Prostate gland (tissue), 2 donors: ENCODE data around the gene ABLIM1. TPM values are rescaled to one million over a fixed set of nuclear protein-coding genes. Genes with fewer than 3 reads are reported as not detected.

ENCODE experiments used
- DNase-seq: peaks from one replicate; pipeline ENCODE4 v3.0.0-alpha.2; 2019; ENCODE audit warnings: low spot score
- H3K27ac ChIP-seq, 2 donors: fragments of 200-600 bp; sonication (generic); 2 replicates each; pipeline ENCODE4 v1.5.1; 2017 to 2019
- H3K27me3 ChIP-seq: fragments of 200-600 bp; sonication (generic); replicated peaks from 2 replicates; pipeline ENCODE4 v1.5.1; 2019; ENCODE audit not compliant: insufficient read depth
- H3K36me3 ChIP-seq, 2 donors: fragments of 200-600 bp; sonication (generic); 1 replicate in 1 of 2; 2 replicates in 1 of 2; pipeline versions ENCODE4 v1.5.1 to v1.8.1; 2017 to 2019
- H3K4me1 ChIP-seq: fragments of 200-600 bp; sonication (generic); replicated peaks from 2 replicates; pipeline ENCODE4 v1.5.1; 2019
- H3K4me3 ChIP-seq, 2 donors: fragments of 200-600 bp; sonication (generic); 2 replicates each; pipeline ENCODE4 v1.5.1; 2017 to 2019
- H3K9me3 ChIP-seq: fragments of 200-600 bp; sonication (generic); 2 replicates; pipeline ENCODE4 v1.5.1; 2017
- CTCF ChIP-seq, 4 experiments: fragments of 200-600 bp in 2 of 4; fragments of 450-650 bp in 2 of 4; sonication (generic) in 2 of 4; IDR thresholded peaks; 1 replicate in 3 of 4; 2 replicates in 1 of 4; pipeline ENCODE4 v1.5.1; 2016 to 2019; ENCODE audit warnings: antibody characterized with exemption in 4 of 4, mild to moderate bottlenecking in 2 of 4, moderate library complexity in 2 of 4
- POLR2A ChIP-seq: fragments of 450-650 bp; IDR thresholded peaks from one replicate; pipeline ENCODE4 v1.6.1; 2016; ENCODE audit warnings: antibody characterized with exemption, mild to moderate bottlenecking
- POLR2AphosphoS5 ChIP-seq: sonication (generic); formaldehyde crosslinking; IDR thresholded peaks from one replicate; pipeline ENCODE4 v1.6.1; 2017; ENCODE audit warnings: antibody characterized with exemption
- WGBS: methylation state at CpG from one replicate; pipeline ENCODE4 v1.1.5; 2018; 5-methylcytosine and 5-hydroxymethylcytosine counted together
- intact Hi-C: fragments of 100-400 bp; cut with DNase I; formaldehyde crosslinking; loops from one replicate; pipeline ENCODE4 v1.14.2; 2022
- total RNA-seq, 2 donors: library from RNA; depleted of rRNA; stranded (reverse); fragments of >200 nt; gene quantifications; one replicate each; pipeline ENCODE4 v1.1.0, GENCODE V29; 2016

ABLIM1 gene
- total RNA-seq, 2 donors from 2014 or later: 43.9 to 138 TPM

- no peaks in the 10 kb centered on the region for H3K9me3 ChIP-seq
- intact Hi-C loops: no loop called here
- H3K4me3 ChIP-seq: no peak overlapping the region
- no peaks in the 10 kb centered on the region for H3K4me1 ChIP-seq
- no peak for TF ChIP-seq POLR2AphosphoS5
- TF ChIP-seq POLR2A: no peak
- no peak for TF ChIP-seq CTCF (IDR thresholded peaks at IDR 0.05)
- H3K27ac ChIP-seq: no peak overlapping the region
- H3K36me3 ChIP-seq: no peaks in the 10 kb centered on the region
- no peaks in the 10 kb centered on the region for H3K27me3 ChIP-seq
- DNase-seq: no peak
- 95% methylated on average over 9 of the region's 9 CpGs for WGBS
Measured at GRCh38 chr10:114487815-114488536, 170.1 kb downstream of the ABLIM1 start.

GRCh38 chr10:114486938-114487814, 170.9 kb downstream of the ABLIM1 start:
- no peaks in the 10 kb centered on the region for H3K9me3 ChIP-seq
- H3K36me3 ChIP-seq: no peaks in the 10 kb centered on the region
- H3K27ac ChIP-seq: no peak overlapping the region
- no peaks in the 10 kb centered on the region for H3K27me3 ChIP-seq
- TF ChIP-seq CTCF (IDR thresholded peaks at IDR 0.05) (peak in 1 of 4 experiments; percentile 21), POLR2AphosphoS5 (no peak)
- no peak for DNase-seq
- 69% methylated on average over 10 of the region's 10 CpGs for WGBS
- H3K4me3 ChIP-seq: no peak overlapping the region
- intact Hi-C loops: no loop called here
- H3K4me1 ChIP-seq: no peaks in the 10 kb centered on the region

- Histone ChIP-seq H3K27ac (no peak overlapping the region), H3K27me3 (no peaks in the 10 kb centered on the region), H3K9me3 (no peaks in the 10 kb centered on the region), H3K4me1 (no peaks in the 10 kb centered on the region), H3K4me3 (no peak overlapping the region), H3K36me3 (no peaks in the 10 kb centered on the region)
- intact Hi-C loops: no loop called here
- WGBS: 64% methylated on average over 5 of the region's 5 CpGs
- DNase-seq: no peak
- TF ChIP-seq POLR2AphosphoS5 (no peak), POLR2A (no peak), CTCF (IDR thresholded peaks at IDR 0.05) (no peak)
Measured at GRCh38 chr10:114485696-114486400, 172.2 kb downstream of the ABLIM1 start.

- TF ChIP-seq CTCF (IDR thresholded peaks at IDR 0.05) (no peak), POLR2AphosphoS5 (no peak), POLR2A (no peak)
- Histone ChIP-seq H3K27me3 (no peaks in the 10 kb centered on the region), H3K36me3 (no peaks in the 10 kb centered on the region), H3K4me3 (no peak overlapping the region), H3K9me3 (no peaks in the 10 kb centered on the region), H3K4me1 (no peaks in the 10 kb centered on the region), H3K27ac (no peak overlapping the region)
- 70% methylated on average over 6 of the region's 6 CpGs for WGBS
- no peak for DNase-seq
- intact Hi-C loops: loop anchor here (5.0 kb wide), 1 partner anchor 44 kb away; no protein-coding TSS in a partner anchor
Measured at GRCh38 chr10:114483575-114483974, 174.5 kb downstream of the ABLIM1 start.
